Heart left ventricle (tissue), 16 donors: ENCODE measurements around the gene CFAP99. TPM values are rescaled to one million over a fixed set of nuclear protein-coding genes. Genes with fewer than 3 reads are reported as not detected.

Experiments used
- ATAC-seq, 4 donors: fragments of 200-7000 bp; cut with Tn5 transposase; one replicate each; pipeline ENCODE4 v1.9.1; 2020 to 2022; ENCODE audit warnings: moderate library complexity in 4 of 4, mild to moderate bottlenecking in 3 of 4, moderate number of reproducible peaks in 1 of 4
- DNase-seq, 5 donors: peaks; one replicate each; pipeline ENCODE4 v3.0.0-alpha.2; 2020
- H3K27ac ChIP-seq, 12 donors: fragments of 200-600 bp; sonication (generic) in 4 of 12; one replicate each; pipeline versions ENCODE4 v1.5.0 to v1.8.0; 2016 to 2022; ENCODE audit warnings: mild to moderate bottlenecking in 2 of 12
- H3K27me3 ChIP-seq, 9 donors: fragments of 200-600 bp; sonication (generic) in 2 of 9; one replicate each; pipeline versions ENCODE4 v1.5.1 to v1.8.0; 2016 to 2022; ENCODE audit warnings: mild to moderate bottlenecking in 3 of 9
- H3K36me3 ChIP-seq, 9 donors: fragments of 200-600 bp; sonication (generic) in 2 of 9; one replicate each; pipeline versions ENCODE4 v1.5.0 to v1.8.0; 2018 to 2022; ENCODE audit warnings: mild to moderate bottlenecking in 2 of 9
- H3K4me1 ChIP-seq, 12 donors: fragments of 200-600 bp; sonication (generic) in 4 of 12; one replicate each; pipeline versions ENCODE4 v1.5.0 to v1.8.0; 2016 to 2022; ENCODE audit warnings: mild to moderate bottlenecking in 3 of 12
- H3K4me3 ChIP-seq, 12 donors: fragments of 200-600 bp; sonication (generic) in 4 of 12; one replicate each; pipeline versions ENCODE4 v1.5.0 to v1.8.0; 2017 to 2022; ENCODE audit warnings: mild to moderate bottlenecking in 9 of 12, moderate library complexity in 4 of 12
- H3K9me3 ChIP-seq, 12 donors: fragments of 200-600 bp; sonication (generic) in 4 of 12; one replicate each; pipeline versions ENCODE4 v1.5.0 to v1.8.0; 2016 to 2022; ENCODE audit warnings: mild to moderate bottlenecking in 1 of 12
- CTCF ChIP-seq, 12 donors: fragments of 200-600 bp; sonication (generic) in 4 of 12; IDR thresholded peaks; one replicate each; pipeline versions ENCODE4 v1.5.0 to v1.8.0; 2018 to 2022; ENCODE audit warnings: antibody characterized with exemption in 12 of 12, mild to moderate bottlenecking in 5 of 12
- POLR2A ChIP-seq, 2 donors: fragments of 450-650 bp; IDR thresholded peaks; one replicate each; pipeline ENCODE4 v1.6.1; 2017; ENCODE audit warnings: antibody characterized with exemption in 2 of 2, mild to moderate bottlenecking in 2 of 2, moderate library complexity in 2 of 2
- WGBS, 4 donors: extraction: QIAGEN DNeasy Blood & Tissue Kit in 2 of 4; methylation state at CpG; one replicate each; pipeline versions ENCODE4 v1.1.5 to v1.1.7; 2013 to 2018; 5-methylcytosine and 5-hydroxymethylcytosine counted together
- intact Hi-C, 10 donors: fragments of 100-400 bp; cut with DNase I; formaldehyde crosslinking; loops; one replicate each; pipeline versions ENCODE4 v1.11.1 to v1.14.2; 2022
- polyA plus RNA-seq, 2 donors: library from polyadenylated mRNA; stranded (reverse); fragments of 200-250 nt; gene quantifications; one replicate each; pipeline ENCODE4 v1.2.3, GENCODE V29; 2013
- total RNA-seq, 9 donors: library from RNA; depleted of rRNA in 2 of 9; stranded (reverse); fragments of >200 nt in 2 of 9; fragmentation: NEBNext Ultra II Directional in 3 of 9; extraction: Animal tissue kit (Norgen Biotek cat#: 25700) in 3 of 9; gene quantifications; one replicate each; pipeline versions ENCODE4 v1.1.0 to v1.2.4, GENCODE V29; 2016 to 2023
- donor health status: ischemic (EF 13 %, LVEDD 7.1; RV severe dilation, severe dysfunction).
- donor health status: healthy with polysubstance abuse.
- donor health status: DM: no; HTN: yes; CAD: no.
- donor health status: DM: no; HTN: no; CAD: no.
- donor health status: ischemic (EF 25% LVEDD 6.9; RV normal size, moderate dysfunction).
- donor health status: ischemic (EF 25% LVEDD 5.7; RV mildly dilated, moderate dysfunction).
- donor health status: healthy.
- donor health status: DM: yes; HTN: yes; CAD: no.
- donor health status: ischemic (EF 35%, LVEDD 5.7; RV mildly dilated, moderate dysfunction).
- donor health status: nonischemic (EF 11% LVEDD 7.7; RV severe dilation, severe dysfunction).
- donor health status: DM: yes; HTN: yes; CAD: no.
- donor health status: PGD.
- donor health status: ischemic (EF 29% LVEDD 5.4; RV normal size, mild dysfunction).
- donor health status: nonischemic (EF 23%, LVEDD 6.1; RV moderate dilation, normal function).

The CFAP99 gene
- total and polyA plus RNA-seq, 11 donors = not detected

- TF ChIP-seq CTCF (IDR thresholded peaks at IDR 0.05) (no peak), POLR2A (IDR thresholded peaks at IDR 0.05) (no peak)
- no peak overlapping the region for H3K4me3 ChIP-seq
- peak overlapping the region in 5 of 12 donors; percentile 11 to 51 (median 41) for H3K27ac ChIP-seq
- peaks cover 0 to 48% (median 36%) of the 10 kb centered on the region in 9 donors for H3K36me3 ChIP-seq
- H3K27me3 ChIP-seq = no peaks in the 10 kb centered on the region
- peaks cover 0 to 75% (median 42%) of the 10 kb centered on the region in 12 donors for H3K4me1 ChIP-seq
- no peaks in the 10 kb centered on the region for H3K9me3 ChIP-seq
- ATAC-seq (no peak), DNase-seq (no peak)
- WGBS, 4 donors = 89 to 93% (median 91%) methylated on average over 18 to 20 of the region's 20 CpGs
- intact Hi-C loops = no loop called here
Measured at GRCh38 chr4:2489081-2489805, 70.5 kb downstream of the CFAP99 start.

GRCh38 chr4:2489841-2490552, 71.2 kb downstream of the CFAP99 start:
- Histone ChIP-seq H3K27me3 (no peaks in the 10 kb centered on the region), H3K36me3 (peaks cover 0 to 55% (median 36%) of the 10 kb centered on the region in 9 donors), H3K4me1 (peaks cover 4 to 75% (median 41%) of the 10 kb centered on the region in 12 donors), H3K27ac (peak overlapping the region in 5 of 12 donors; percentile 11 to 51 (median 47)), H3K9me3 (no peaks in the 10 kb centered on the region), H3K4me3 (no peak overlapping the region)
- ATAC-seq (peak in 1 of 4 donors; percentile 32), DNase-seq (no peak)
- no peak for TF ChIP-seq POLR2A (IDR thresholded peaks at IDR 0.05)
- no peak for TF ChIP-seq CTCF (IDR thresholded peaks at IDR 0.05)
- intact Hi-C loops = no loop called here
- 64 to 71% (median 68%) methylated on average over 9 of the region's 9 CpGs for WGBS, 4 donors

GRCh38 chr4:2492970-2493369, 74.2 kb downstream of the CFAP99 start:
- no peak for TF ChIP-seq CTCF (IDR thresholded peaks at IDR 0.05)

GRCh38 chr4:2494992-2495391, 76.2 kb downstream of the CFAP99 start:
- H3K4me3 ChIP-seq = no peak overlapping the region
- TF ChIP-seq POLR2A (IDR thresholded peaks at IDR 0.05) (no peak), CTCF (IDR thresholded peaks at IDR 0.05) (no peak)
- intact Hi-C loops = no loop called here
- ATAC-seq (peak; percentile 21 to 74 (median 62)), DNase-seq (peak in 1 of 5 donors; percentile 44)
- no peaks in the 10 kb centered on the region for H3K27me3 ChIP-seq
- H3K36me3 ChIP-seq = peaks cover 0 to 96% (median 74%) of the 10 kb centered on the region in 9 donors
- no peaks in the 10 kb centered on the region for H3K9me3 ChIP-seq
- WGBS, 4 donors = 39 to 53% (median 42%) methylated on average over 3 of the region's 3 CpGs
- H3K27ac ChIP-seq = peak overlapping the region in 1 of 12 donors; percentile 41
- peaks cover 3 to 52% (median 20%) of the 10 kb centered on the region in 12 donors for H3K4me1 ChIP-seq

More at GRCh38 chr4:2492970-2493369, 74.2 kb downstream of the CFAP99 start:
- no peak overlapping the region for H3K4me3 ChIP-seq
- peak overlapping the region in 5 of 12 donors; percentile 15 to 54 (median 28) for H3K27ac ChIP-seq
- intact Hi-C loops = no loop called here
- no peaks in the 10 kb centered on the region for H3K9me3 ChIP-seq
- DNase-seq (no peak), ATAC-seq (peak in 2 of 4 donors; percentile 22 to 81)
- H3K27me3 ChIP-seq = no peaks in the 10 kb centered on the region
- H3K4me1 ChIP-seq = peaks cover 3 to 67% (median 28%) of the 10 kb centered on the region in 12 donors
- peaks cover 0 to 77% (median 54%) of the 10 kb centered on the region in 9 donors for H3K36me3 ChIP-seq
- 63 to 74% (median 66%) methylated on average over 1 of the region's 1 CpG for WGBS, 4 donors
